GM23338 (cell line): ENCODE data around the gene DOCK4.

ENCODE experiments used
- EZH2 ChIP-seq: fragments of 200-600 bp; sonication (generic); IDR thresholded peaks from one replicate; pipeline ENCODE4 v1.8.0; 2017; ENCODE audit warnings: antibody characterized with exemption, mild to moderate bottlenecking, low read depth; ENCODE audit not compliant: unreplicated experiment
- JUNB ChIP-seq: IDR thresholded peaks from one replicate; pipeline ENCODE4 v1.6.1; 2016; ENCODE audit warnings: antibody characterized with exemption; ENCODE audit not compliant: unreplicated experiment
- POLR2AphosphoS5 ChIP-seq: IDR thresholded peaks from 2 replicates; pipeline ENCODE4 v1.6.1; 2016; ENCODE audit warnings: antibody characterized with exemption, low read depth
- REST ChIP-seq: IDR thresholded peaks from one replicate; pipeline ENCODE4 v1.6.1; 2018; ENCODE audit warnings: antibody characterized with exemption; ENCODE audit not compliant: unreplicated experiment
- ZNF114 ChIP-seq: fragments of 250-450 bp; sonication (Bioruptor Pico); IDR thresholded peaks from 2 replicates; pipeline ENCODE4 v1.5.0; 2020; ENCODE audit warnings: mild to moderate bottlenecking, moderate library complexity
- TF ChIP-seq, protein P1 (sequence below), 2 experiments: fragments of 200-600 bp in 1 of 2; sonication (generic) in 1 of 2; conservative IDR thresholded peaks; 2 replicates each; pipeline versions ENCODE4 v1.5.1 to v1.6.1; 2016 to 2017; ENCODE audit warnings: antibody characterized with exemption in 2 of 2, low read depth in 2 of 2, mild to moderate bottlenecking in 2 of 2, moderate library complexity in 1 of 2

- TF ChIP-seq POLR2AphosphoS5, result no peak
- TF ChIP-seq, protein P1, sequence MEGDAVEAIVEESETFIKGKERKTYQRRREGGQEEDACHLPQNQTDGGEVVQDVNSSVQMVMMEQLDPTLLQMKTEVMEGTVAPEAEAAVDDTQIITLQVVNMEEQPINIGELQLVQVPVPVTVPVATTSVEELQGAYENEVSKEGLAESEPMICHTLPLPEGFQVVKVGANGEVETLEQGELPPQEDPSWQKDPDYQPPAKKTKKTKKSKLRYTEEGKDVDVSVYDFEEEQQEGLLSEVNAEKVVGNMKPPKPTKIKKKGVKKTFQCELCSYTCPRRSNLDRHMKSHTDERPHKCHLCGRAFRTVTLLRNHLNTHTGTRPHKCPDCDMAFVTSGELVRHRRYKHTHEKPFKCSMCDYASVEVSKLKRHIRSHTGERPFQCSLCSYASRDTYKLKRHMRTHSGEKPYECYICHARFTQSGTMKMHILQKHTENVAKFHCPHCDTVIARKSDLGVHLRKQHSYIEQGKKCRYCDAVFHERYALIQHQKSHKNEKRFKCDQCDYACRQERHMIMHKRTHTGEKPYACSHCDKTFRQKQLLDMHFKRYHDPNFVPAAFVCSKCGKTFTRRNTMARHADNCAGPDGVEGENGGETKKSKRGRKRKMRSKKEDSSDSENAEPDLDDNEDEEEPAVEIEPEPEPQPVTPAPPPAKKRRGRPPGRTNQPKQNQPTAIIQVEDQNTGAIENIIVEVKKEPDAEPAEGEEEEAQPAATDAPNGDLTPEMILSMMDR (conservative IDR thresholded peaks at IDR 0.05; ENCODE audit: low read depth in 2 of 2), result no peak
- TF ChIP-seq ZNF114 (CRISPR knock-in tag), result no peak
- TF ChIP-seq REST, result no peak
- no peak for TF ChIP-seq JUNB
- TF ChIP-seq EZH2, result no peak
Measured at GRCh38 chr7:112125250-112125649, 80.9 kb downstream of the DOCK4 start.
